ENCODE data around the gene RERE. TPM values are rescaled to one million over a fixed set of nuclear protein-coding genes. Genes with fewer than 3 reads are reported as not detected.
"Not testable (repeated sequence)": the region's sequence is repeated elsewhere in the genome, so short reads cannot be mapped to it uniquely, and the experiment has no call there.

Gene RERE
- total RNA-seq, 1 donor from 2014 or later, result 19.2 TPM

DNA sequence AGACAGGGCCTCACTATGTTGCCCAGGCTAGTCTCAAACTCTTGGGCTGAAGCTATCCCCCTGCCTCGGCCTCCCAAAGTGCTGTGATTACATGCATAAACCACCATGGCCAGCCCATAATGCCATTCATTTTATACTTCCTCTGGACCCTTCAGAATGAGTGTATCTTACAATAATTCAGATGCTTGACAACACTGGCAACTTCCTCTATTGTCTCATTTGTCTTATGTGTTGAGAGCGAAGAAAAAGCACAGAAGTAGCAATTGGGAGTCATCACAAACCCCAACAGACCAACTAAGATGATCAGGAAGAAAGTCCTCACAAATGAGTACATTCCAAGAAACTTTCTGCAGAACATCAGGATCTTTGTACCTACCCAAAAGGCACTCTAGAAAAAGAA, 191.9 kb downstream of the RERE start:
- FAIRE-seq, result no peak
- TF ChIP-seq, protein P1, sequence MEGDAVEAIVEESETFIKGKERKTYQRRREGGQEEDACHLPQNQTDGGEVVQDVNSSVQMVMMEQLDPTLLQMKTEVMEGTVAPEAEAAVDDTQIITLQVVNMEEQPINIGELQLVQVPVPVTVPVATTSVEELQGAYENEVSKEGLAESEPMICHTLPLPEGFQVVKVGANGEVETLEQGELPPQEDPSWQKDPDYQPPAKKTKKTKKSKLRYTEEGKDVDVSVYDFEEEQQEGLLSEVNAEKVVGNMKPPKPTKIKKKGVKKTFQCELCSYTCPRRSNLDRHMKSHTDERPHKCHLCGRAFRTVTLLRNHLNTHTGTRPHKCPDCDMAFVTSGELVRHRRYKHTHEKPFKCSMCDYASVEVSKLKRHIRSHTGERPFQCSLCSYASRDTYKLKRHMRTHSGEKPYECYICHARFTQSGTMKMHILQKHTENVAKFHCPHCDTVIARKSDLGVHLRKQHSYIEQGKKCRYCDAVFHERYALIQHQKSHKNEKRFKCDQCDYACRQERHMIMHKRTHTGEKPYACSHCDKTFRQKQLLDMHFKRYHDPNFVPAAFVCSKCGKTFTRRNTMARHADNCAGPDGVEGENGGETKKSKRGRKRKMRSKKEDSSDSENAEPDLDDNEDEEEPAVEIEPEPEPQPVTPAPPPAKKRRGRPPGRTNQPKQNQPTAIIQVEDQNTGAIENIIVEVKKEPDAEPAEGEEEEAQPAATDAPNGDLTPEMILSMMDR (IDR thresholded peaks at IDR 0.05; ENCODE audit: insufficient read depth, low read length, severe bottlenecking), result no peak
- no peaks in the 10 kb centered on the region for H3K36me3 ChIP-seq (ENCODE audit: control insufficient read depth, insufficient read depth, low read length)

DNA sequence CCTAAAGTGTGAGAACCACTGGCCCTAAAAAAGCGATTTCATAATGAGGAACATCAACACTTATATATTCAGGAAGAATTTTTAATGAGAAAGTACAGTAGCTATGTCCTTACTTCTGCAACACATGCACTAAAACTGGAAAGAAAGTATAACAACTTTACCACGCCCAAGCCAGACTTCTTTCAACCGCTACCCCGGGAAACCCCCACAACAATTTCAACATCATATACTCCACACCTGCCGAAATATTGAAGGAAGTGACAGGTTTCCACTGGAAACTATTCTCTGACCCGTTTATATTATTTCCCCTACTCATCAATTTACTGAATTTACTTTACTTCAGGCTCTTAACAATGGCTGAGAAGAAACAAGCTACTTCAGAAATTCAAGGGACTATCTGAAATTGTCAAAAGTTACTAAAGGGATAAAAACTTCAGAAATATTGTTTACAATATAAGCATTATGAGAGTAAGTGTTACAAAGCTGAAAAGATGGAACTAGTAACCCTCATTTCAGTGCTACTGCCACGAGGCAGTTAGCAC, 193.7 kb downstream of the RERE start:
- peak; percentile 95 for FAIRE-seq
- not testable (repeated sequence) for H3K4me3 ChIP-seq (ENCODE audit: low read depth, low read length)

More for the DNA sequence above, 191.9 kb downstream of the RERE start:
- DNase-seq (ENCODE audit: low read depth), result no peak
- Histone ChIP-seq H3K27me3 (ENCODE audit: control insufficient read depth, insufficient read depth, low read length) (no peaks in the 10 kb centered on the region), H3K4me3 (ENCODE audit: low read depth, low read length) (no peak overlapping the region)

DNA sequence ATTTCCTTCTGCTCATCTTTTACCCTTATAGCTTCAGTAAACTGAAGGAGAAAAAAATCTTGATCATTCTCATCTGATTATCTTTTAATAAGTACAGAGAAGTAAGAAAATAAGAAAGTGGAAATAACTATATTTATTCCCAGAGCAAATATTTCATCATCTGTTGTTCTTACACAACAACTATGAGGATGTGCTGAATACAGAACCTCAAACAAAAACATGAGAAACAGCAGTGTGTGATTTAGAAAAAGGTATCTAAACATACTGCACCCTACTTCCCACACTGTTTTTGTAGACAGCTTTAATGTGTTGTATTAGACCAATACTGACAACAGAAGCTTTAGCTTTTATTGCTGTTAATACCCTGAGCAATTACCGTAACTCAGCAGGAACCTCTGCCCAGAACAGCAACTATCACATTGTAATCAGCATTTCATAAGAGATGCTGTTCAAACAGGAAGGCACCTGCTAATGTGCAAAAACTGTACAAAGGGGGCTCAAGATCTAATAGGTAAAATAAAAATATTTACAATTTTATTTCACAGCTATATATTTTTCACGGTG, 195.6 kb downstream of the RERE start:
- not testable (repeated sequence) for FAIRE-seq; DNase-seq (ENCODE audit: low read depth); H3K36me3 ChIP-seq (ENCODE audit: control insufficient read depth, insufficient read depth, low read length); H3K4me3 ChIP-seq (ENCODE audit: low read depth, low read length); H3K27me3 ChIP-seq (ENCODE audit: control insufficient read depth, insufficient read depth, low read length)

More for the DNA sequence above, 193.7 kb downstream of the RERE start:
- not testable (repeated sequence) for H3K36me3 ChIP-seq (ENCODE audit: control insufficient read depth, insufficient read depth, low read length); DNase-seq (ENCODE audit: low read depth); H3K27me3 ChIP-seq (ENCODE audit: control insufficient read depth, insufficient read depth, low read length)

DNA sequence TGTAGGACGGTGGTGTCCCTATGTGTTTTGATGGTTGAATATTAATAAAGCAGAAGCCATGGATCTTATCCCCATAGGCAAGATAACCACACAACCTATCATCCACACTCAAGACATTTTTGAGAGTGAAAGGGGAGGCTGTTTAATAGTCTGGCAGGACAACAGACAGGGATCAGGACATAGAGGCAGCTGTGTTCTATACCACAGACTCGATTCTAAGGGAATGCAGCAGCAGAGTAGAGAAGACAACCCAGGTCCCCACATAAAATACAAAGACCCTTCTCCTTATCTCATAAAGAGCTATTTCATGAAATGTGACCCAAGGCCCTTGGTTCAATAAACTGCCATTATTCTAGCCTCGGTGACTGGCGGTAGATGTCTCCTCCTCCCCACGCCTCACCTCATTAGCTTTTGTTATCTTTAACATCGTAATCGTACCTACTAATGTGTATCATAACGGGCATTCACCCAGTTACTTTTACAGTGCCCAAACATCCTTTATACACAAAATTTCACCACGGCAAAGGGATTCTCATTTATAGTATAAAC, 196.3 kb downstream of the RERE start:
- not testable (repeated sequence) for H3K4me3 ChIP-seq (ENCODE audit: low read depth, low read length); H3K27me3 ChIP-seq (ENCODE audit: control insufficient read depth, insufficient read depth, low read length); DNase-seq (ENCODE audit: low read depth); H3K36me3 ChIP-seq (ENCODE audit: control insufficient read depth, insufficient read depth, low read length)
- peak; percentile 87 for FAIRE-seq

DNA sequence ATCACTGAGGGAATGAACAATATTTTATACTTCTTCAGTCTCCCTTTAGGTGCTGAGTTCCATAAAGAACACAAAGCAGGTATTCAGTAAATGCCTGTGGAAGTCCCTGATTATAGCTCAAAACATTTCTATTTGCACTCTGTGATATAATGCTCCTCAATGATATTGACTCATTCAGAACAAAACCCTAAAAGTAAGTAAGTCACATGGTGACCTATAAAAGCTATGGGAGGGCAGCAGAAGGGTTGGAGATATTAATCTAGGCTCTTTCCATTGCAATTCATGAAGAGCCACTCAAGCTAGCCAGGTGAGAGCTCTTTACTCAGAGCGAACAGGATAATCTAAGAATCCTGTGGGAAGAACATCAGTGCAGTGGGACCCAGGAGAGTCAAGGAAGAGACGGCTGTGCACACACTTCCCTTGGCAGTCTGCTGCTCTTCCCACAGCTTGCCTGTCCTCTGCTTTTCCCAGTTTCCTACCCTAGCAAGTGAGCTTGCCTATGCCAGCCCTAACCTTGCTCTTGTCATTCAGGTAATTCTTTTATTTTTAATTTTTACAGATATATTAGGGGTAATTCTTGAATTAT, 197.4 kb downstream of the RERE start:
- FAIRE-seq, result peak; percentile 32
- H3K27me3 ChIP-seq (ENCODE audit: control insufficient read depth, insufficient read depth, low read length); H3K36me3 ChIP-seq (ENCODE audit: control insufficient read depth, insufficient read depth, low read length); DNase-seq (ENCODE audit: low read depth); H3K4me3 ChIP-seq (ENCODE audit: low read depth, low read length): not testable (repeated sequence)

DNA sequence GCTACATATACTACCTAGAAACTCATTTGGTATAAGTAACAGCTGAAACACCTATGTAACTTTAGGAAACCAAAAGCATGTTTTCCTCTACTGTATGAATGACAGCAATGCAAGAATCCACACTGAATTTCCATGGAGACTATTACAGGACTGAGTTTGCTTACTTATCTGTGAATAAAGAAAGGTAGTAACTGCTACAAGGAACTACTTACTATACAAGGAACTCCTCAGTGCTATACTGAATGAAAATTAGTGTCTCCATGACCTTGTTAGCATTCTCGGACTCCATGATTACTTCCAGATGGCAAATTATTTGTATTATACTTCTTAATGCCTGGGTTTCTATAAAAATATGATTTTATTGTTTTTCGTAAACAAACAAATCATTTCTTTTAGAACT, 198.0 kb downstream of the RERE start:
- not testable (repeated sequence) for H3K36me3 ChIP-seq (ENCODE audit: control insufficient read depth, insufficient read depth, low read length); H3K4me3 ChIP-seq (ENCODE audit: low read depth, low read length); FAIRE-seq; DNase-seq (ENCODE audit: low read depth); H3K27me3 ChIP-seq (ENCODE audit: control insufficient read depth, insufficient read depth, low read length)

DNA sequence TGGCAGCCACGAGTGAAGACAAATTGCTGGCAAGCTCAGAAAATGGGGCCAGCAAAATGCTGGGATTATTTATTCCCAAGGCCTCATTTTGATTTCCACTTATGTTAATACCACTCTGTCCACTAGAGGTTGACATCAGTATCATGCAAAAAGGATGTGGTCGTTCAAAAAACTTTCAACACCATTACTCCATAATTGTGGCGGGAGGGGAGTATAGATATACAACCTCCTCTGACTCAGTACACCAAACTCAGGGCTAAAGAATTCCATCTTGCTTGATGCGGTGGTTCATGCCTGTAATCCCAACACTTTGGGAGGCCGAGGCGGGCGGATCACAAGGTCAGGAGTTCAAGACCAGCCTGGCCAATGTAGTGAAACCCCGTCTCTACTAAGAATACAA, 200.6 kb downstream of the RERE start:
- H3K36me3 ChIP-seq (ENCODE audit: control insufficient read depth, insufficient read depth, low read length); FAIRE-seq; H3K4me3 ChIP-seq (ENCODE audit: low read depth, low read length); H3K27me3 ChIP-seq (ENCODE audit: control insufficient read depth, insufficient read depth, low read length): not testable (repeated sequence)
- DNase-seq (ENCODE audit: low read depth), result peak; percentile 12

DNA sequence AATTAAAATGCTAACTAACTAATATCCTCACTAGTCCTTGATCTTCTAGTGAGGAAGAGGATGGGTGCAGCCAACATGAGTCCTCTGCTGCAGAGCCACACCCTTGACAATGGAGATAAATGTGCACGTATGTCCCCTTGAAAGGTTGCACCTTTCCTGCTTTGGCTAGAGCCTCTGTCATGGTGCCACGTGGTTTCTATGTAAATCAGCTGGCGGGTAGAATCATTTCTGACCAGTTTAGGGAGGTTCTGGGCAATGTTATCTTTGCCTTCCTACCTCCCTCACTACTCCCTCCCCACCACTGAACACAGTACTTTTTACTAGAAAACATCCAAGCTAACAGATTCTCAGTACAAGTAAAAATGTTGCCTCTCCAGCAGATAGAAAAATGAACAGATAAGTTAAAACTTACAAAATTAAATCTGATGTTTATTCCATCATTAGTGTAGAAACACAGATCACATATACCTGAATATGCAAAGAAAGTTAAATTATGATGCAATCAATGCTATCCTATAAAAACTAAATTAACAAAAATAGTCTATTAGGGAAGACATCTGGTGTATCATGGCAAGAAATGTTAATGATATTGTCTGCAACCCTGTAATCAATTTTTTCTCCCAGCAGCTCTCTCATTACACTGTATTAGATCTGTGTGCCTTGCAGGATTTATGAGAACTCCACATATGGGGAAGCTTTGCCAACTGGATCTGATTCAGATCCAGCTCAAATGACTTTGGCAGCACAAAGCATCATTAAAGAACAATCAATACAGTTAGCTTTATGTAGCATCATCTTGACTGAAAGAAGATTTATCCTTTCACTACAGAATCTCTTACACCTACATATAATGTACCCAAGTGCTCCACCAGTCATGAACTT, 205.6 kb downstream of the RERE start:
- peak; percentile 93 for FAIRE-seq
- not testable (repeated sequence) for H3K36me3 ChIP-seq (ENCODE audit: control insufficient read depth, insufficient read depth, low read length); H3K27me3 ChIP-seq (ENCODE audit: control insufficient read depth, insufficient read depth, low read length); DNase-seq (ENCODE audit: low read depth); H3K4me3 ChIP-seq (ENCODE audit: low read depth, low read length)

DNA sequence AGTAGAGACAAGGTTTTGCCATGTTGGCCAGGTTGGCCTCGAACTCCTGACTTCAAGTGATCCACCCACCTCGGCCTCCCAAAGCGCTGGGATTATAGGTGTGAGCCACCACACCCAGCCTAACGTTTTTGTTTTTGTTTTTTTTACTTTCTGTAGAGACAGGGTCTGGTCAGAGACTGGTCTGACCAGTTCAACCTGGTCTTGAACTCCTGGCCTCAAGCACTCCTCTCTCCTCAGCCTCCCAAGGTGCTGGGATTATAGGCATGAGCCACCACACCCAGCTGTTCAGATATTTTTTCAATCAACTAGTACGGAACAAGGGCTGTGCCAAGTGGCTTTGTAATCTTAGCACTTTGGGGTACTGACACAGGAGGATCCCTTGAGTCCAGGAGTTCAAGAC, 209.5 kb downstream of the RERE start:
- TF ChIP-seq, protein P1 (IDR thresholded peaks at IDR 0.05; ENCODE audit: insufficient read depth, low read length, severe bottlenecking), result no peak
- no peaks in the 10 kb centered on the region for H3K27me3 ChIP-seq (ENCODE audit: control insufficient read depth, insufficient read depth, low read length)
- no peak overlapping the region for H3K4me3 ChIP-seq (ENCODE audit: low read depth, low read length)
- no peak for FAIRE-seq
- no peaks in the 10 kb centered on the region for H3K36me3 ChIP-seq (ENCODE audit: control insufficient read depth, insufficient read depth, low read length)
- DNase-seq (ENCODE audit: low read depth), result no peak

All from bronchial epithelial cell (primary cell).